B cell (primary cell): ENCODE results near the gene IFNA2. TPM values are rescaled to one million over a fixed set of nuclear protein-coding genes. Genes with fewer than 3 reads are reported as not detected.
A peak's percentile ranks its signal among the peaks of the same experiment; 100 is the strongest.

Source experiments
- ATAC-seq: fragments of 200-7000 bp; cut with Tn5 transposase; one replicate; pipeline ENCODE4 v1.10.0; 2021; ENCODE audit warnings: low read depth, mild to moderate bottlenecking, moderate number of reproducible peaks, moderate library complexity
- CTCF ChIA-PET: fragments of 350-600 bp; sonication (Branson Sonifier 250); formaldehyde crosslinking; loops from one replicate; lab custom pipeline; 2021; ENCODE audit warnings: antibody characterized with exemption, inconsistent platforms; lab: Charles Lee
- POLR2A ChIA-PET: fragments of 350-600 bp; sonication (Branson Sonifier 250); formaldehyde crosslinking; loops from one replicate; lab custom pipeline; 2021; ENCODE audit warnings: antibody characterized with exemption; lab: Charles Lee
- DNase-seq: peaks from one replicate; pipeline ENCODE4 v3.0.0; 2013
- H2AFZ ChIP-seq: 2 replicates; pipeline ENCODE4 v1.6.1; 2012; ENCODE audit warnings: mild to moderate bottlenecking, low read depth, low read length; ENCODE audit not compliant: insufficient read depth, poor library complexity, severe bottlenecking
- H3K27ac ChIP-seq, 2 donors: 1 replicate in 1 of 2; 2 replicates in 1 of 2; pipeline ENCODE4 v1.5.1; 2012 to 2013; ENCODE audit warnings: low read length in 2 of 2, mild to moderate bottlenecking in 2 of 2, moderate library complexity in 1 of 2
- H3K27me3 ChIP-seq, 4 experiments: fragments of 200-600 bp in 1 of 4; sonication (generic) in 1 of 4; replicated peaks in 1 of 4; 1 replicate in 2 of 4; 2 replicates in 2 of 4; pipeline versions ENCODE4 v1.6.1 to v1.7.0; 2013 to 2016; ENCODE audit warnings: low read length in 3 of 4, mild to moderate bottlenecking in 2 of 4, mixed read lengths in 1 of 4, moderate library complexity in 1 of 4; ENCODE audit not compliant: insufficient read depth in 4 of 4, control insufficient read depth in 3 of 4; ENCODE audit errors: control extremely low read depth in 1 of 4
- H3K36me3 ChIP-seq, 2 experiments: replicated peaks in 1 of 2; 1 replicate in 1 of 2; 2 replicates in 1 of 2; pipeline versions ENCODE4 v1.6.1 to v1.7.1; 2013; ENCODE audit warnings: low read length in 1 of 2; ENCODE audit not compliant: insufficient read depth in 2 of 2, control insufficient read depth in 1 of 2; ENCODE audit errors: control extremely low read depth in 1 of 2, extremely low read depth in 1 of 2
- H3K4me1 ChIP-seq, 2 donors: fragments of 200-600 bp in 1 of 2; sonication (generic) in 1 of 2; 1 replicate in 1 of 2; 2 replicates in 1 of 2; pipeline versions ENCODE4 v1.5.1 to v1.6.1; 2013 to 2017; ENCODE audit warnings: low read length in 2 of 2; ENCODE audit not compliant: control insufficient read depth in 2 of 2, insufficient read depth in 2 of 2
- H3K4me2 ChIP-seq: replicated peaks from 2 replicates; pipeline ENCODE3; 2012; ENCODE audit warnings: mild to moderate bottlenecking, low read depth, low read length; ENCODE audit not compliant: poor library complexity, severe bottlenecking
- H3K4me3 ChIP-seq, 5 experiments: fragments of 200-600 bp in 1 of 5; sonication (generic) in 1 of 5; 1 replicate in 3 of 5; 2 replicates in 2 of 5; pipeline versions ENCODE4 v1.5.1 to v1.7.0; 2011 to 2016; ENCODE audit warnings: low read length in 4 of 5, mild to moderate bottlenecking in 4 of 5, low read depth in 2 of 5, control low read depth in 1 of 5, moderate library complexity in 1 of 5; ENCODE audit not compliant: insufficient read depth in 1 of 5; ENCODE audit errors: control extremely low read depth in 1 of 5, extremely low read depth in 1 of 5
- H3K79me2 ChIP-seq: fragments of 200-600 bp; sonication (generic); one replicate; pipeline ENCODE4 v1.6.0; 2016; ENCODE audit warnings: low read length; ENCODE audit not compliant: control insufficient read depth, insufficient read depth
- H3K9ac ChIP-seq: fragments of 200-600 bp; sonication (generic); 2 replicates; pipeline ENCODE4 v1.6.1; 2017; ENCODE audit warnings: mild to moderate bottlenecking, low read length, moderate library complexity
- H3K9me3 ChIP-seq, 3 donors: one replicate each; pipeline versions ENCODE4 v1.6.1 to v1.7.1; 2013; ENCODE audit warnings: low read length in 2 of 3; ENCODE audit not compliant: control insufficient read depth in 2 of 3, insufficient read depth in 1 of 3; ENCODE audit errors: control extremely low read depth in 1 of 3
- H4K20me1 ChIP-seq: 2 replicates; pipeline ENCODE4 v1.6.0; 2012; ENCODE audit warnings: mild to moderate bottlenecking, low read length; ENCODE audit not compliant: insufficient read depth, control insufficient read depth, poor library complexity, severe bottlenecking
- H3K27ac Mint-ChIP-seq: one replicate; pipeline ENCODE4 v1.8.0; 2021; ENCODE audit warnings: mixed read lengths
- H3K27me3 Mint-ChIP-seq: one replicate; pipeline ENCODE4 v1.8.0; 2021; ENCODE audit warnings: mixed read lengths
- H3K4me1 Mint-ChIP-seq: one replicate; pipeline ENCODE4 v1.8.0; 2021; ENCODE audit warnings: mixed read lengths
- H3K4me3 Mint-ChIP-seq: one replicate; pipeline ENCODE4 v1.8.0; 2021; ENCODE audit warnings: mixed read lengths
- H3K9me3 Mint-ChIP-seq: one replicate; pipeline ENCODE4 v1.8.0; 2022; ENCODE audit warnings: mixed read lengths; ENCODE audit not compliant: insufficient read depth
- CTCF ChIP-seq: fragments of 200-600 bp; IDR thresholded peaks from one replicate; pipeline ENCODE4 v1.8.0; 2022; ENCODE audit warnings: antibody characterized with exemption, mild to moderate bottlenecking
- EZH2 ChIP-seq: IDR thresholded peaks from 2 replicates; pipeline ENCODE4 v1.6.1; 2012; ENCODE audit warnings: borderline replicate concordance, low read depth, mild to moderate bottlenecking, moderate library complexity, low read length; ENCODE audit not compliant: insufficient read depth, poor library complexity, severe bottlenecking
- WGBS: methylation state at CpG from one replicate; pipeline ENCODE4 v1.1.5; 2013; ENCODE audit warnings: missing lambda C conversion rate; ENCODE audit not compliant: insufficient coverage; 5-methylcytosine and 5-hydroxymethylcytosine counted together
- intact Hi-C: fragments of 100-400 bp; cut with micrococcal nuclease; formaldehyde crosslinking; loops from one replicate; pipeline ENCODE4 v1.10.0; 2022
- polyA plus RNA-seq: library from polyadenylated mRNA; depleted of rRNA; stranded (reverse); fragments of >200 nt; gene quantifications from 2 replicates; pipeline ENCODE4 v1.2.3, GENCODE V29; 2012
- total RNA-seq, 2 donors: library from RNA; stranded (reverse); fragments of 120-200 nt in 1 of 2; gene quantifications; 1 replicate in 1 of 2; 2 replicates in 1 of 2; pipeline versions ENCODE4 v1.2.3 to v1.2.4, GENCODE V29; 2013 to 2022

Gene IFNA2
- total and polyA plus RNA-seq, 2 donors (not counting 1 experiment from before 2014, with no cell fraction given) = not detected

- Histone ChIP-seq H3K9ac (no peak overlapping the region), H3K27ac (no peak overlapping the region), H3K36me3 (no peaks in the 10 kb centered on the region), H3K27me3 (peaks cover 0 to 52% (median 33%) of the 10 kb centered on the region in 4 experiments), H3K4me3 (no peak overlapping the region), H3K4me1 (peaks cover 12 to 18% of the 10 kb centered on the region in 2 donors), H3K9me3 (no peaks in the 10 kb centered on the region), H3K4me2 (peak overlapping the region; percentile 3), H3K79me2 (no peaks in the 10 kb centered on the region), H2AFZ (no peak overlapping the region), H4K20me1 (no peaks in the 10 kb centered on the region)
- WGBS = no CpG with 5 or more reads among the region's 1 CpG
- intact Hi-C loops = loop anchor here (2.0 kb wide), 1 partner anchor 15 kb away; no protein-coding TSS in a partner anchor
- Mint-ChIP-seq H3K9me3 (no peaks in the 10 kb centered on the region), H3K4me3 (no peak overlapping the region), H3K27ac (no peak overlapping the region), H3K27me3 (peaks cover 80% of the 10 kb centered on the region), H3K4me1 (peaks cover 17% of the 10 kb centered on the region)
- POLR2A ChIA-PET = no interaction called here
- CTCF ChIA-PET = interaction anchor here (1.1 kb wide), 1 partner anchor 32 kb away, joined by 3 read pairs; no protein-coding TSS in a partner anchor
- no peak for DNase-seq
- no peak for ATAC-seq
- no peak for TF ChIP-seq CTCF
Observed at GRCh38 chr9:21428235-21428634, 43.0 kb upstream of the IFNA2 start.

- POLR2A ChIA-PET = no interaction called here
- H3K79me2 ChIP-seq = no peaks in the 10 kb centered on the region
- no peak for TF ChIP-seq EZH2
- no peak for TF ChIP-seq CTCF
- Mint-ChIP-seq H3K4me3 (no peak overlapping the region), H3K27ac (no peak overlapping the region), H3K27me3 (peaks cover 44% of the 10 kb centered on the region), H3K9me3 (no peaks in the 10 kb centered on the region), H3K4me1 (peaks cover 29% of the 10 kb centered on the region)
- H3K4me3 ChIP-seq = no peak overlapping the region
- no peak for DNase-seq
- CTCF ChIA-PET = interaction anchor here (1.1 to 1.5 kb wide), 2 partner anchors 17 to 180 kb away, joined by 3 to 4 read pairs; no protein-coding TSS in a partner anchor
- WGBS = 81% methylated on average over 2 of the region's 5 CpGs
- H4K20me1 ChIP-seq = no peaks in the 10 kb centered on the region
- intact Hi-C loops = no loop called here
- no peaks in the 10 kb centered on the region for H3K36me3 ChIP-seq
- H3K9me3 ChIP-seq = no peaks in the 10 kb centered on the region
- H2AFZ ChIP-seq = no peak overlapping the region
- no peak for ATAC-seq
- peaks cover 0 to 31% (median 16%) of the 10 kb centered on the region in 4 experiments for H3K27me3 ChIP-seq
- H3K4me1 ChIP-seq = peaks cover 21 to 30% of the 10 kb centered on the region in 2 donors
- no peak overlapping the region for H3K9ac ChIP-seq
- H3K4me2 ChIP-seq = no peak overlapping the region
- no peak overlapping the region for H3K27ac ChIP-seq
Observed at GRCh38 chr9:21415493-21416267, 30.5 kb upstream of the IFNA2 start.
